Measurements from ENCODE around the gene GSKIP. TPM values are rescaled to one million over a fixed set of nuclear protein-coding genes. Genes with fewer than 3 reads are reported as not detected.
A peak's percentile ranks its signal among the peaks of the same experiment; 100 is the strongest.

The GSKIP gene
- total RNA-seq, 4 donors from 2014 or later: 22.6 to 37.1 (median 27.4) TPM

DNA sequence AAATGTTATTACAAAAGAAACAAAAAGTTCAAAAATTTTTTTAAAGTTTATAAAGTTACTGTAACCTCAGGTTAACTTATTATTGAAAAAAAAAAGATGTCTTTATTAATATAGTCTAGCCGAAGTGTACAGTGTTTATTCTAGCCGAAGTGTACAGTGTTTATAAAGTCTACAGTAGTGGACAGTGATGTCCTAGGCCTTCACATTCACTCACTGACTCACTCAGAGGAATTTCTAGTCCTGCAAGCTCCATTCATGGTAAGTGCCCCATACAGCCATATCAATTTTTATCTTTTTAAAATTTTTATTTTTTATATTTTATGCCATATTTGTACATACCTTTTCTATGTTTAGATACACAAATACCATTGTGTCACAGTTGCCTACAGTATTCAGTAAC, 10.6 kb upstream of the GSKIP start:
- no peak overlapping the region for H3K4me3 ChIP-seq (ENCODE audit: low read depth, poor library complexity, severe bottlenecking)
- 88 to 89% methylated on average over 2 of the region's 2 CpGs for WGBS, 2 donors
- TF ChIP-seq POLR2A (IDR thresholded peaks at IDR 0.05) (no peak), CTCF (IDR thresholded peaks at IDR 0.05) (no peak)
- DNase-seq (ENCODE audit: low spot score in 2 of 2): no peak
- intact Hi-C loops (cut with DNase I; ENCODE audit: low total_unique reads): no loop called here

DNA sequence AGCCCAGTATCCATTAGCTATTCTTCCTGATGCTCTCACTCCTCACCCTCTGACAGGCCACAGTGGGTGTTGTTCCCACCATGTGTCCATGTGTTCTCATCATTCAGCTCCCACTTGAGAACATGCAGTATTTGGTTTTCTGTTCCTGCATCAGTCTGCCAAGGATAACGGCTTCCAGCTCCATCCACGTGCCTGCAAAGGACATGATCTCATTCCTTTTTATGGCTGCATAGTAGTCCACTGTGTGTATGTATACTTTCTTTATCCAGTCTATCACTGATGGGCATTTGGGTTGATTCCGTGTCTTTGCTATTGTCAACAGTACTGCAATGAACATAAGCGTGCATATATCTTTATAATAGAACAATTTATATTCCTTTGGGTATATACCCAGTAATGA, 9.1 kb upstream of the GSKIP start:
- no peak for DNase-seq (ENCODE audit: low spot score in 2 of 2)
- 94 to 95% methylated on average over 4 of the region's 4 CpGs for WGBS, 2 donors
- intact Hi-C loops (cut with DNase I; ENCODE audit: low total_unique reads): no loop called here
- H3K4me3 ChIP-seq (ENCODE audit: low read depth, poor library complexity, severe bottlenecking): no peak overlapping the region
- TF ChIP-seq POLR2A (IDR thresholded peaks at IDR 0.05) (no peak), CTCF (IDR thresholded peaks at IDR 0.05) (no peak)

DNA sequence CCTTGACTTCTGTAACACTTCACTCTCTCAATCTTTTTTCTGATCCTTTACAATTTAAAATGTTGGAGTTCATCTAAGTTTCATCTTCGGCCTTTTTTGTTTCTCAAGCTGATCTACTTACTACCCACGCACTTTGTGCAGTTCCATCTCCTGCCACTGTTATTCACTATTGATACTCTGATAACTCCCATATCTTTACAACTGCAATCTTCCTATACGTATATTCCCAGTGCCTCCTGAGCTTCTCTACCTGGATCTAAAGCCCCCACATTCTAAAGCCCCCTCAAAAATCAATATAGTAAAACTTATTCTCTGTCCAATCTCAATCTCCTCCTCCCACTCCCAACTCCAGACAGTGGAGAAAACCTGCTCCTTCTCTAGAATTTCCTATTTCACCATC, 6.1 kb upstream of the GSKIP start:
- WGBS, 2 donors: 88 to 89% methylated on average over 3 of the region's 3 CpGs
- TF ChIP-seq CTCF (IDR thresholded peaks at IDR 0.05) (no peak), POLR2A (IDR thresholded peaks at IDR 0.05) (no peak)
- intact Hi-C loops (cut with DNase I; ENCODE audit: low total_unique reads): no loop called here
- H3K4me3 ChIP-seq (ENCODE audit: low read depth, poor library complexity, severe bottlenecking): no peak overlapping the region
- DNase-seq (ENCODE audit: low spot score in 2 of 2): no peak

DNA sequence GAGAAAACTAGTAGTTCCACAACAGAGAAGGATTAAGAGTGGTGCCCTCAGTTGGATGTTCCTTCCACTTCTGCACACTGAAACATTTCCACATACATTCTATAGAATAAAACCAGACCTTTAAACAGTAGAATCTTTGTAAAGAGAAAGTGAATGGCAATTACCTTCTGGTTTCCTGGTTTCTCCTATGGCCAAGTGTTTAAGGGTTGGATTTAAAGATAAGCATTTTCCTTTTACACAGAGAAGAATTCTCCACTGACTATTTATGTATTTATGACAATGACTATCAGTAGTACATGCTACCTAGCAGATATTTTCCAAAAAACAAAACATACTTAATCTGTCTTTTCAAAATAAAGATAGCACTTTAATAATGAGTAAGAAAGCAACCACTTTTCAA, 3.4 kb upstream of the GSKIP start:
- no peak overlapping the region for H3K4me3 ChIP-seq (ENCODE audit: low read depth, poor library complexity, severe bottlenecking)
- intact Hi-C loops (cut with DNase I; ENCODE audit: low total_unique reads): no loop called here
- TF ChIP-seq POLR2A (IDR thresholded peaks at IDR 0.05): no peak
- no peak for TF ChIP-seq CTCF (IDR thresholded peaks at IDR 0.05)
- no peak for DNase-seq (ENCODE audit: low spot score in 2 of 2)

GRCh38 chr14:96362071-96362964, 1.0 kb upstream of the GSKIP start:
- TF ChIP-seq POLR2A (IDR thresholded peaks at IDR 0.05) (no peak), CTCF (IDR thresholded peaks at IDR 0.05) (no peak)

More at GRCh38 chr14:96362071-96362964, 1.0 kb upstream of the GSKIP start:
- DNase-seq (ENCODE audit: low spot score in 2 of 2): peak in 1 of 2 donors; percentile 39
- intact Hi-C loops (cut with DNase I; ENCODE audit: low total_unique reads): no loop called here
- peak overlapping the region; percentile 89 for H3K4me3 ChIP-seq (ENCODE audit: low read depth, poor library complexity, severe bottlenecking)
- 0 to 1% methylated on average over 21 to 27 of the region's 27 CpGs for WGBS, 2 donors

Data from lower leg skin (tissue), 4 donors.